Stimulated activated CD4-positive, alpha-beta T cell treated with anti-CD3 and anti-CD28 coated beads, Interleukin-1b, Interleukin-23, amount 100 ng/mL, for 24 hours (primary cell): ENCODE measurements around the gene CFD.

ENCODE experiments used
- DNase-seq, 4 experiments: peaks; one replicate each; pipeline ENCODE4 v3.0.0-alpha.2; 2020; ENCODE audit warnings: low read depth in 4 of 4, low spot score in 1 of 4

CFD gene

DNA sequence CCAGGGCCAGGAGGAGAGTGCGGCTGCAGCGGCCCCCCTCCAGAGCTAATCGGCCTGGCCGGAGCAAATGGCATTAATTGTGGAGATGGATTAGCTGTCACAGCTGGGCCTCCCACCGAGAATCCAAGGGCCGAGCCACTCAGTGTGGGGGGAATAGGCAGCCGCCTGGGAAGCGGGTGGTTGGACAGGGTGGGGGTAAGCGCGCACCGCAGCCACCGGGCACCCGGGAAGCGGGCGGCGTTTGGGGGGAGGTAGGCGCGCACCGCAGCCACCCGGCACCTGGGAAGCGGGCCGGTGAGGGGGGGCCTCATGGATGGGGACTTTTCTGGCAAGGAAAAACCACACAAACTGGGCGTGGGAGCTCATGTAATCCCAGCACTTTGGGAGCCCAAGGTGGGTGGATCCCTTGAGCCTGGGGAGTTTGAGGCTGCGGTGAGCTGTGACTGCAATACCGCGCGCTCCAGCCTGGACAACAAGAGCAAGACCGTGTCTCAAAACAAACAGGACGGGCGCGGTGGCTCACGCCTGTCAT is 43.9 kb downstream of the CFD start:
- no peak for DNase-seq

GRCh38 chr19:904545-904944 is 45.1 kb downstream of the CFD start:
- no peak for DNase-seq

DNA sequence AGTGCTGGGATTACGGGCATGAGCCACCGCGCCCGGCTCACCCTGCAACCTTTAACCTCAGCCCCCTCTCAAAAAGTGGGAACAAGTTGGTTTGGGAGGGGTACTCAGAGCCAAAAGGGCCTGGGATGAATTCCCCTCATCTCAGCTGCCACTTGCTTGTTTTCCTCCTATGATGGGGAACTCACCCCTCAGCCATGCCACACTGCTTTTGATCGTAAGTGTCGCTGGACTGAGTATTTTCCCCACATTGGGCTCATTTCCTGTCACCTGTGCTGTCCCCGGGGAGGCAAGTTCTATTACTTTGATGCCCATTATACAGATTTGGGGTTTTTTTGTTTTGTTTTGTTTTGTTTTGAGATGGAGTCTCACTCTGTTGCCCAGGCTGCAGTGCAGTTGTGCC is 47.0 kb downstream of the CFD start:
- no peak for DNase-seq

DNA sequence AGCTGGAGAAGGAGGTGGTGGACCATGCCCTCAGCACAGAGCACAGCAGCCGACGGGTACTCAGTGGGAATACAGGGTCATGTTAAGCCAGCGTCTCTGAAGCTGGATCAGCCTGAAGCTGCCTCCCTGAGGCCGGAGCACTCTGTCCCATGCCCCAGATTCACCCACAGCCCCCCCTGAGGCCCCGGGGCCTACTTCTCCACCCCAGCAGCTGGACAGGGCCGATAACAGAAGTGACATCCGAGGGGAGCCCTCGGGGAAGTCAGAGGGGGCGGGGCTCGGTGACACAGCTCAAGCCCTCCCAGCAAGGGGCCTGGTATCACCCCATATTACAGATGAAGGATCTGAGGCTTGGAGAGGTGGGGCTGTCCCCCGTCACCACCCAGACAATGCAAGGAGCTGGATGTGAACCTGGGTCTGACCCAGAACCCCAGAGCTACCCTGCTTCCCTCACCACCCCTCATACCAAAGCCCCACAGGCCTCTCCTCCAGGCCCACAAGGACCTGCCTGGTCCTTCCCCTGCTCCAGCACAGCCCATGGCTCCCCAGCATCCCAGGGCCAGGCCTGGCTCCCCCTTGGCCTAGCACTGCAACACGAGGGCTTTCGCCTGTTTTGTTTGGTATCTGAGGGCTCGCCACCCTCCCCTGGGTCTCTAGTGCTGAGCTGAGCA is 47.9 kb downstream of the CFD start:
- DNase-seq: no peak

- no peak for DNase-seq
Measured at GRCh38 chr19:911197-912033, 52.0 kb downstream of the CFD start.

- DNase-seq: no peak
Measured at GRCh38 chr19:912181-913079, 53.0 kb downstream of the CFD start.
